Right cardiac atrium (tissue), 5 donors: ENCODE data around the gene POPDC2. TPM values are rescaled to one million over a fixed set of nuclear protein-coding genes. Genes with fewer than 3 reads are reported as not detected.
A peak's percentile ranks its signal among the peaks of the same experiment; 100 is the strongest.

ENCODE experiments used
- ATAC-seq, 2 donors: fragments of 200-7000 bp; cut with Tn5 transposase; one replicate each; pipeline versions ENCODE4 v1.8.0 to v1.9.1; 2020; ENCODE audit warnings: moderate library complexity in 2 of 2, mild to moderate bottlenecking in 1 of 2
- DNase-seq, 3 donors: peaks; one replicate each; pipeline ENCODE4 v3.0.0-alpha.2; 2020
- H3K27ac ChIP-seq: one replicate; pipeline ENCODE4 v1.5.1; 2013; ENCODE audit warnings: mild to moderate bottlenecking, low read length, control low read depth, moderate library complexity
- H3K27me3 ChIP-seq: one replicate; pipeline ENCODE4 v1.6.1; 2013; ENCODE audit not compliant: control insufficient read depth, insufficient read depth
- H3K4me1 ChIP-seq: one replicate; pipeline ENCODE4 v1.6.1; 2013; ENCODE audit warnings: low read length; ENCODE audit not compliant: control insufficient read depth, insufficient read depth
- H3K4me3 ChIP-seq: one replicate; pipeline ENCODE4 v1.5.1; 2013; ENCODE audit warnings: low read length, control low read depth
- H3K9me3 ChIP-seq: one replicate; pipeline ENCODE4 v1.6.1; 2013; ENCODE audit warnings: low read length; ENCODE audit not compliant: control insufficient read depth
- WGBS: extraction: QIAGEN DNeasy Blood & Tissue Kit; methylation state at CpG from one replicate; pipeline ENCODE4 v1.1.7; 2013; 5-methylcytosine and 5-hydroxymethylcytosine counted together
- intact Hi-C, 4 donors: fragments of 100-400 bp; cut with DNase I; formaldehyde crosslinking; loops; one replicate each; pipeline versions ENCODE4 v1.11.0 to v1.14.0; 2022 to 2023
- polyA plus RNA-seq: library from polyadenylated mRNA; stranded (reverse); fragments of 200-250 nt; gene quantifications from one replicate; pipeline ENCODE4 v1.2.3, GENCODE V29; 2013
- total RNA-seq, 4 donors: library from RNA; stranded (reverse); fragmentation: NEBNext Ultra II Directional; extraction: Animal tissue kit (Norgen Biotek cat#: 25700); gene quantifications; one replicate each; pipeline ENCODE4 v1.2.1, GENCODE V29; 2021
- donor health status: healthy with polysubstance abuse.
- donor health status: DM: no; HTN: yes; CAD: no.
- donor health status: DM: no; HTN: no; CAD: no.
- donor health status: DM: no; HTN: yes; CAD: no; lungs with severe emphysema.
- donor health status: DM: yes; HTN: yes; CAD: no.

The POPDC2 gene
- total and polyA plus RNA-seq, 5 donors = 348 to 827 (median 504) TPM

DNA sequence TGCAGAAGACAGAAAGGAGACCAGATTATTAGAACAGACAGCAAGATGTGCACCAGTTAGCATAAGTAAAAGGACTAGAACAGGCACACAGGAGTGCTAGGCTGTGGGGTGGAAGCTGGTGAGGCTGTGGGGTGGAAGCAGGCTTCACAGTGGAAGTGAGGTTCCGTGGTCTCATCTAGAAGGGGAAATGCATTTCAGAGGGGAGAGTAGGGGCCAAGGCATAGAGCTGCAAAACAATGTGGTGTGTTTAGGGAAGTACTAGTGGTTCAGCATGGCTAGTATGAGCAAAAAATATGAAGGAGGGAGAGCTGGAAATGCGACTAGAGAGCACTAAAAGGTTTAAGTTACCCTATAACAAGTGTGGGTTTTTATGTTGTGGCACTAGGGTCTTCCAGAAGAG lies 6.5 kb downstream of the POPDC2 start:
- no peaks in the 10 kb centered on the region for H3K27me3 ChIP-seq
- no peak for DNase-seq
- H3K4me1 ChIP-seq = peaks cover 13% of the 10 kb centered on the region
- no peak overlapping the region for H3K27ac ChIP-seq
- WGBS = 30% methylated on average over 2 of the region's 2 CpGs
- H3K4me3 ChIP-seq = no peak overlapping the region
- no peaks in the 10 kb centered on the region for H3K9me3 ChIP-seq
- intact Hi-C loops = no loop called here
- ATAC-seq = no peak

DNA sequence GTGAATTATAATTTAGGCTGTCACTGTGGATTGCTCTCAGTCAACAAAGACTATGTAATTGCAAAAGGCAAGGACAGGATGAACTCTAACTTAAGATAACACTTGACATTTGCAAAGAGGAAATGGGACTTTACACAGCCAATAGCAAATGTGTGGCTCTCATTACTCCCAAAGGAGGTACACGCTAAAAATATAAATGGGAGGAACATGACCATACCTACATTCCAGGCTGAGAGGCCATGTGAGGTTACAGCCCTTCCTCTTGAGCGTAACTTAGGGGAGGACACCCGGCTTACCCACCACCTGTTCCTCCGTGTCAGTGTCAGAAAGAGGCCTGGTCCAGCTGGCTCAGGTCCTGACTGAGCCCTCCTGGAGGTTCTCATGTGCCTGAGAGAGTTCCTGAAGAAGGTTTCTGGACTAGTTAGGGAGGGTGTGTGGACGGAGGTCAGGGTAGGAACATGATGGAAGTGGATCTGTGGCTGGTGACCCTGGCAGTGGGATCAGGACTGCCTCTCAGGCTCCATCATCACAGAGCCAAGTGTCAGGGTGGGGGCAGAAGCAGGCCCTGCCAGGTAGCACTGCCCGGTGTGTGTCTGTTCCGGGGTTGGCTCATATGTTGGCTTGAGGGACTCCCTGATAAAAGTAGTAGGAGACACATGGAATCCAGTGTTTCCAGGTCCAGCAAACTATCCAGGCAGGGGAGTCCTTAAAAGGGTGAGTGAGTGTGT lies 7.9 kb downstream of the POPDC2 start:
- ATAC-seq = peak; percentile 83 to 90
- Histone ChIP-seq H3K27ac (peak overlapping the region; percentile 86), H3K27me3 (no peaks in the 10 kb centered on the region), H3K4me3 (no peak overlapping the region), H3K4me1 (peaks cover 20% of the 10 kb centered on the region), H3K9me3 (no peaks in the 10 kb centered on the region)
- intact Hi-C loops = no loop called here
- peak; percentile 61 to 72 (median 70) for DNase-seq
- WGBS = 39% methylated on average over 7 of the region's 7 CpGs

DNA sequence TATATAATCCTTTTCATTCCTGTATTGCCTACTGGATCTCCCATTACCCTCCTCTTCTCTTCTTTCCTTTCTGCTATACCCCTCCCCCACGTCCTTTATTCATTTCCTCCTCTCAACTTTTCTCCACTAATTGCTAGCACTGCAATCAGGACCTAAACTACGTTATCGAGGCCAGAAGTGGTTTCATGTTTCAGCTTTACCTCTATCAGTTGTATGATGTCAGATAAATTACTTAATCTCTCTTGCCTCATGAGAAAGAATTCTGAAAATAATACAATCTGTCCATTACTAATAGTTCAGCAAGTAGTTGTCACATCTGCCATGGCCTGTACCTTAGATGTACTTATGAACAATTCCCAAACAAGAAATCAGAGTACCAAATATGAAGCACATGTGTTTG lies 10.6 kb downstream of the POPDC2 start:
- no peak for DNase-seq
- no peaks in the 10 kb centered on the region for H3K27me3 ChIP-seq
- peaks cover 22% of the 10 kb centered on the region for H3K4me1 ChIP-seq
- H3K4me3 ChIP-seq = no peak overlapping the region
- ATAC-seq = no peak
- 23% methylated on average over 3 of the region's 3 CpGs for WGBS
- no peaks in the 10 kb centered on the region for H3K9me3 ChIP-seq
- intact Hi-C loops = no loop called here
- H3K27ac ChIP-seq = no peak overlapping the region

DNA sequence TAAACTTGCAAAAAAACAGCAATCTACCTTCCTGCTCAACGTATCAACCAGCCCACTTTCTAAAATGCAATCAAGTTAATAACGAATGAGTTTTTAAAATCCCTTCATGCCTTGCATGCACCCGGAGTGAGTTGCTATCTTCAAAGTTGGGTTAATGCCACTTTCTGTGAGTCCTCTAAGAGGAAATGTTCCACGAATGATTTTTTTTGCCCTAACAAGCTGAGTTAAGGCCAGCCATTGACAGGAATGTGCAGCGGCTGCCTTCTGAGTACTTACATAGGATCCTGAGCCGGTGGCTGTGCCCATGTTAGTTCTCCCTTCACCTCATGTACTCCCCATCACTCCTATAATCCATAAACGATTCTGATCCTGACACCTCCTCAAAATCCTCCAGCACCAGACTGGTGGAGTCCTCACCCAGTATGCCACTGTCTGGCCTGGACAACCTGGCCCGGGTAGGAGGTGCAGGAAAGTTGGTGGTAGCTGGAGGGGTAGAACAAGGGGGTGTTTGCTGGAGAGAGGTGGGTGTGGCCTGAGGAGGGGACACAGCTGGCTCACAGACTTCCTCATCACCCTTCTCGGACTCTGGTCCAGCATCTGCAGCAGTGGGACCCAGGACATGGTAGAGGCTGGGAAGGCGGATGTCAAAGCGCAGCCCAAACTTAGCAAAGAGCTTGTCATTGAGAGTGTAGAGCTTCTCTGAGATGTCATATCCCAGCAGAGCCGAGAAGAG lies 12.4 kb downstream of the POPDC2 start:
- DNase-seq (peak in 2 of 3 donors; percentile 35 to 60), ATAC-seq (peak; percentile 3 to 9)
- 37% methylated on average over 12 of the region's 12 CpGs for WGBS
- no peaks in the 10 kb centered on the region for H3K9me3 ChIP-seq
- intact Hi-C loops = no loop called here
- no peak overlapping the region for H3K4me3 ChIP-seq
- peaks cover 24% of the 10 kb centered on the region for H3K4me1 ChIP-seq
- peak overlapping the region; percentile 87 for H3K27ac ChIP-seq
- no peaks in the 10 kb centered on the region for H3K27me3 ChIP-seq

DNA sequence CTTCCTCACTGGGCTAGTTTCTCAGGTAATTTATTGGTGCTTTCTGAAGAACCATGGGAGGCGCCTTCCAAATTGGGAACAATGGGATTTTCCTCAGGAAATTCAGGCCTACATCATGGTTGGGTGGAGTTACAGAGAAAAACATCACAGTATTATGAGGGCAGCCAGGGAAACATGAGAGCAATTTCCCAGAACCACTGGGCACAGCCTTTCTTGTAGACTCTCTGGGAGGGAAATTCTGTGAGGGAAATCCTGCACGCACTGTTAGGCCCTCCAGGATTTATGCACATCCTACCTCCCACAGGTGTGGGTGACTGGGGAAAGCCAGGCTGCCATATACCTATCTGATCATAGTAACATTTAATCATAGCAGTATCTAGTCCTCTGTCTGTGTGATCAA lies 13.2 kb downstream of the POPDC2 start:
- Histone ChIP-seq H3K27ac (peak overlapping the region; percentile 87), H3K9me3 (no peaks in the 10 kb centered on the region), H3K4me3 (no peak overlapping the region), H3K27me3 (no peaks in the 10 kb centered on the region), H3K4me1 (peaks cover 18% of the 10 kb centered on the region)
- intact Hi-C loops = no loop called here
- DNase-seq = peak in 1 of 3 donors; percentile 48
- WGBS = 48% methylated on average over 2 of the region's 2 CpGs
- peak; percentile 71 to 89 for ATAC-seq

DNA sequence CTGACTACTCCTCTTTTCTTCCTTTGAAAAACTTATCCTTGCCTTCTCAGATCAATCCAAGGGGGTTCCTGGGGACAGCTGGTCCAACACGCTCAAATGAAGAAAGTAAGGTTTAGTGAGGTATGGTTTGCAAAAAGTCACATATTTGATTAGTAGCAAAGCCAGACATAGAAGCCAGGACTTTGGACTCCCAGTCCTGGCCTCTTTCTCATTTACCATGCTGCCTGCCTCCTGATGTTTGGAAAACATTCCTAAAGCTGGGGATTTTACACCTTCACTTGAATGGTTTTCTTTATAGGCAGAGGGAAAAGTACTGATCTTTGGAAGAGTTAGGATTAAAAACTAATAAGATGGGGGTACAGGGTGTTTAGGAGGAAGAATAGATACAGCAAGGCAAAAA lies 14.6 kb downstream of the POPDC2 start:
- intact Hi-C loops = no loop called here
- 85% methylated on average over 1 of the region's 1 CpG for WGBS
- DNase-seq (no peak), ATAC-seq (no peak)
- Histone ChIP-seq H3K9me3 (no peaks in the 10 kb centered on the region), H3K4me1 (peaks cover 14% of the 10 kb centered on the region), H3K4me3 (no peak overlapping the region), H3K27ac (peak overlapping the region; percentile 76), H3K27me3 (no peaks in the 10 kb centered on the region)

DNA sequence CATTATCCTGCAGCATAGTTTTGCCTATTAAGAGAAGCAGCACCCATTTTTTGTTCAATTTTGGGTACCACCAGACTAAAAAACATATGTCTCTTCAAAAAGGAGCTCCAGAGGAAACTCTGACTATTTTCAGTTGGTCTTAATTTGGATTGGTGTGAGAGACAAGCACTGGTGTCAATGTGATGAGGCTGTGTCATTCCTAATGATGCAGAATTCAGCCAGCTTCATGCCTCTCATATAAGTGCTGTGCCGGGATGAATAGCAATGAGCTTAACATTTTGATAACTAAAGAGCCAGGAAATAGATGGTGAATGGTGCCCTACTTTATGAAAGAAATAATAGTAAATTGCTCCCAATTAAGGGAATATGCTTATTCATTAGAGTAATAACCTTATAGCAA lies 15.9 kb downstream of the POPDC2 start:
- no peak overlapping the region for H3K4me3 ChIP-seq
- no peaks in the 10 kb centered on the region for H3K27me3 ChIP-seq
- 72% methylated on average over 1 of the region's 1 CpG for WGBS
- H3K9me3 ChIP-seq = no peaks in the 10 kb centered on the region
- peaks cover 11% of the 10 kb centered on the region for H3K4me1 ChIP-seq
- ATAC-seq (no peak), DNase-seq (no peak)
- intact Hi-C loops = no loop called here
- no peak overlapping the region for H3K27ac ChIP-seq

DNA sequence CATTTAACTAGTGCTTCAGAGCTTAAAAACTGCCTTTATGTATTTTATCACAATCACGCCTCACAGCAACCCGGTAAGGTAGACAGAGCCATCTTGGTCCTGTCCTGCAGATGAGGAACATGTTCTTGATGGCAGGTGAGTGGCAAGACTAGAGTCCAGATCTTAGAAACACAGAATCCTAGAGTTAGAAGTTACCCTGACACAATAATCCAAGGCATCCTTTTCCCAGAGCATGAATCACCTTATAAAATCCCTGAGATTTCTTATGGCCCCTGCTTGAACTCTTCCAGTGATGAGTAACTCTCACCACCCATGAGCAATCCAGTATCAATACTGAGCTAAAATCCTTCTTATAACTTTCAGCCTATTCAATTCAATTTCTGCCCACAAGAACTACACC lies 16.9 kb downstream of the POPDC2 start:
- H3K4me1 ChIP-seq = peaks cover 15% of the 10 kb centered on the region
- peak overlapping the region; percentile 77 for H3K27ac ChIP-seq
- WGBS = 80% methylated on average over 2 of the region's 2 CpGs
- no peak overlapping the region for H3K4me3 ChIP-seq
- no peak for DNase-seq
- no peak for ATAC-seq
- intact Hi-C loops = no loop called here
- no peaks in the 10 kb centered on the region for H3K9me3 ChIP-seq
- no peaks in the 10 kb centered on the region for H3K27me3 ChIP-seq

DNA sequence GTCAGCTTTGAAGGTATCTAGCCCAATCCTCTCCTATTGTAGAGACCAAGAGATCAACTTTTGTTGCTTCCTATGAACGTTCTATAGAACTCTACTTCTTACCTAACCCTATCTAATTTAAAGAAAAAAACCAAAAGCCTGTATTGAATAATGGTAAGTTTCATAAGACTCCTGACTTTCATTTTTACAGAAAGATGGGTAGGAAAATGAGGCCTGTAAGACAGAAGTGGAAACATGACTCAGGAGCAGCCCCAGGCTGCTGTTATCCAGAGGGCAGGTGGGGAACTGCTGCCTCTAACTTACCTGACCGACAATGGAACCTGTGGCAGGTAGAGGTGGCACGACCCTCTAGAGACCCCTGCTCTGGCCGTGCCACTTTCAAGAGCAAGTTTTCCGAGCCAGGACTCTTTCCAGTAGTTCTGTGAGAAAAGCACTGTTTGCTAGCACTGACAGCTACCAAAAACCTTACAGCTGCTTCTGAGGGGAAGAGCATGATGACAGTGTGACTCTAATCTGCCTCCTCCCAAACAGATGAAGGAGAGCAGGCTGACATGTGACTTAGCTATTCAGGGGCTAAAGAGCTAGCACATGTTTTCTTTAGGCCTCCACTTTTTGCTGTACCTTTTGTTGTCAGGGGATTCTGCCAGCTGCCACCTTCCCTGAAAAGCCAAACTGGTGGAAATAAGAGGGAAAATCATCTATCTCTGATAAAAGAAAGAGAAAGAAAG lies 17.5 kb downstream of the POPDC2 start:
- H3K4me1 ChIP-seq = peaks cover 10% of the 10 kb centered on the region
- 51% methylated on average over 5 of the region's 5 CpGs for WGBS
- no peak overlapping the region for H3K4me3 ChIP-seq
- ATAC-seq = no peak
- no peaks in the 10 kb centered on the region for H3K9me3 ChIP-seq
- peak overlapping the region; percentile 70 for H3K27ac ChIP-seq
- intact Hi-C loops = no loop called here
- H3K27me3 ChIP-seq = no peaks in the 10 kb centered on the region
- DNase-seq = no peak

DNA sequence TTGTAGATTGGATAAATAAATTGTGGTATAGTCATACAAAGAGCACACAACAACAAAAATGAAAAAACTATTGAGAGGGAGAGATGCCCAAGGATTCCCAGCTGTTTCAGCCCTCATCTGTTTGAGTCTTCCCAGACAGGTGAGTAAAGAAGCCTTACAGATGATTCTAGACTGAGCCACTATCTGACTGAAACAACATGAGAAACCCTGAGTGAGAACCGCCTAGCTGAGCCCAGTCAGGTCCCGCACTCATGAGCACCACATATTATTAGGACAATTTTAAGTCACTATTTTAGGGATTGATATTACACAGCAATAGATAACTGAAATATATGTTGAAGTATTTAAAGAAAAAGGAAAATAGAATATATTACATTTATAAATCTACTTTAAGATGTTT lies 19.0 kb downstream of the POPDC2 start:
- H3K9me3 ChIP-seq = no peaks in the 10 kb centered on the region
- DNase-seq (no peak), ATAC-seq (no peak)
- 96% methylated on average over 2 of the region's 2 CpGs for WGBS
- no peak overlapping the region for H3K4me3 ChIP-seq
- intact Hi-C loops = no loop called here
- H3K27ac ChIP-seq = no peak overlapping the region
- no peaks in the 10 kb centered on the region for H3K27me3 ChIP-seq
- peaks cover 15% of the 10 kb centered on the region for H3K4me1 ChIP-seq
